GM18502 (cell line): ENCODE data around the gene FIGNL2.
"Not testable (repeated sequence)": the region's sequence is repeated elsewhere in the genome, so short reads cannot be mapped to it uniquely, and the experiment has no call there.

Experiments used
- ATAC-seq: cut with Tn5 transposase; IDR thresholded peaks from one replicate; pipeline ENCODE4 v1.9.1; 2021; ENCODE audit warnings: mild to moderate bottlenecking; ENCODE audit not compliant: unreplicated experiment, poor library complexity

Gene FIGNL2, protein sequence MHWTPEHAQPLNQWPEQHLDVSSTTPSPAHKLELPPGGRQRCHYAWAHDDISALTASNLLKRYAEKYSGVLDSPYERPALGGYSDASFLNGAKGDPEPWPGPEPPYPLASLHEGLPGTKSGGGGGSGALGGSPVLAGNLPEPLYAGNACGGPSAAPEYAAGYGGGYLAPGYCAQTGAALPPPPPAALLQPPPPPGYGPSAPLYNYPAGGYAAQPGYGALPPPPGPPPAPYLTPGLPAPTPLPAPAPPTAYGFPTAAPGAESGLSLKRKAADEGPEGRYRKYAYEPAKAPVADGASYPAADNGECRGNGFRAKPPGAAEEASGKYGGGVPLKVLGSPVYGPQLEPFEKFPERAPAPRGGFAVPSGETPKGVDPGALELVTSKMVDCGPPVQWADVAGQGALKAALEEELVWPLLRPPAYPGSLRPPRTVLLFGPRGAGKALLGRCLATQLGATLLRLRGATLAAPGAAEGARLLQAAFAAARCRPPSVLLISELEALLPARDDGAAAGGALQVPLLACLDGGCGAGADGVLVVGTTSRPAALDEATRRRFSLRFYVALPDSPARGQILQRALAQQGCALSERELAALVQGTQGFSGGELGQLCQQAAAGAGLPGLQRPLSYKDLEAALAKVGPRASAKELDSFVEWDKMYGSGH

DNA sequence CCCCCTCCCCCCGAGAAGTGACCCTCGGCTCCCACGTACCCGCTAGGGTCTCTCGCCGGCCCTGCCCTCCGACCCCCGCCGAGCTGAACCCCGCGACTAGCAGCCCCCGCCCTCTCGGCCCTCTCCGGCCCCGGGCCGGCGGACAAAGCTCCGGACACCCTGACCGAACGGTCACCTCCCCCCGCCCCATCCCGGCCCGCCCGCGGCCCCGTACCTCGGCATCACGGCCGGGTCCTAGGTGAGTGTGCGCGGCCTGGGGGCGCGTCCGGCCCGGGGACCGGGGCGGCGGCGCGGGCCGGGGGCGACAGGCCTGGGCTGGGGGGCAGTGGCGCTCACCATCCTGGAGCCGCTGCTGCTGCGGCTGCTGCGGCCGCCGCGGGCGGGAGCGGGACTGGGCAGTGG lies at the start of gene FIGNL2:
Gene FIGNL2, minus strand, starts transcription at position 393 of the 402 bp plus-strand sequence. CDS start 26,305 bp downstream, outside the sequence.
- no peak for ATAC-seq

DNA sequence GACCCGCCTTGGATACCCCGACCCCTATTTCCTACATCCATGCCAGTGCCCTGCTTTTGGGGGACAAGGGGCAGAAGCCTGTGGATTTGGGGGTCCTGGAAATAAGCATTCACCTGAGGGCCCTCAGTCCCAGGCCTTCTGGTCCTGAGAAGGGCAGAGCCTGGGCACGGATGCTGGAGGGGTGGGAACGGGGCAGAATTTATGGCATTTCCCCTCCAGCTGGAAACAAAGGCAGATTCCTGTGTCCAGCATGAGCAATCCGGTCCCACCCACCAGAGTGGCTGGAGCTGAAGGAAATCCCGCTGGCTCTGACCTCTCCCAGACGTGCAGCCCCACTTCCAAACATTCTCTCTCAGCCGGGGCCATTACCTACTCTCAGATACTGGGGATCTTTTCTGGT lies 48.7 kb upstream of the FIGNL2 start:
- no peak for ATAC-seq

DNA sequence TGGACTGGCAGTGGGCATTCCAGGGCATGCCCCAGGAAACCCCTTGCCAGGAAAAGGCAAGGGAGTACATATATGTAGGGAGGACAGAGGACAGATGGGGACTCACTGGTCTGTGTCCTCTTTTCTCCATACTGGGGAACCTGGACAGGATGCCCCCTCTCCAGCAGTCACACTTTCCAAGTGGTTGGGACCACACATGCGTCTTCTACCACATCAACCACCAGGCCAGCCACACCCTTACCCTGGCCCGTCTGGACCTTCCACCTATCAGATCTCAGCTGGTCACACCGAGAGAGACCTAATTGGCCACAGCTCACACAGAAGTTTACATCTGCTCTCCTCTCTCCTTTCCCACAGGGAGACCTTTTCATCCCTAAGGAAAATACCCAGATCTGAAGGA lies 47.7 kb upstream of the FIGNL2 start:
- no peak for ATAC-seq

DNA sequence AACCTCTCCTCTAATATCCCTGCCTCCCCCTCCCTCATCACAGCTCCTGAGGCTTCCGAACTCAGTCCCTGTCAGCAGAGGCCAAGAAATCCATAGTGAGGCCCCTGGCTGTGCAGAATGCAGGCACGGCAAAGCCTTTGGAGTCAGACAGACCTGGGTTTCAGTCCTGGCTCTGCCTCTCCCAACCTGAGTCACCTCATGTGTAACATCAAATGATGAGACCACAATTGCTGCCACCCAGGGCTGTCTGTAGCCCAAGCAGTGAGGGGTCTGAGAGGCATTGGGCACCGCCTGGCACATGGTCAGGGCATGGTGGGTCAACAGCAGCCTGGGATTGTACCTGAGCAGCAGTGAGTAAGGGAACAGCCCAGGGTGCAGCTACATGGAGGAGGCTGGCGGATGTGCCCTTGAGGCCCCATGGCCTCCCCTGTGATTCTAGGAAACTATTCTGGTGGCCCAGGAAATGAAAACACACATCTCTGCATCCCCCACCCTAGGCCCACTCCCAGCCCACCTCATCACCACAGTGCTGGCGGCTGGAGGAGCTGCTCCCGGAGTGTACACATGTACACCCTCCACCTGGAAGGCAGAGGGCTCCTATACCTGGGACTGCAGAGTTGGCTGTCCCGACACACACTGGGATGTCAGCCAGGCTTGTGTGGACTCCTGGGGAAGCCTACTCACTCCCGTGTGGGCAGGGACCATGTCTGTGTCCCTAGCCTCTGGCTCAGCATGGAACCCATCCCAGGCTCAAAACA lies 47.0 kb upstream of the FIGNL2 start:
- no peak for ATAC-seq

DNA sequence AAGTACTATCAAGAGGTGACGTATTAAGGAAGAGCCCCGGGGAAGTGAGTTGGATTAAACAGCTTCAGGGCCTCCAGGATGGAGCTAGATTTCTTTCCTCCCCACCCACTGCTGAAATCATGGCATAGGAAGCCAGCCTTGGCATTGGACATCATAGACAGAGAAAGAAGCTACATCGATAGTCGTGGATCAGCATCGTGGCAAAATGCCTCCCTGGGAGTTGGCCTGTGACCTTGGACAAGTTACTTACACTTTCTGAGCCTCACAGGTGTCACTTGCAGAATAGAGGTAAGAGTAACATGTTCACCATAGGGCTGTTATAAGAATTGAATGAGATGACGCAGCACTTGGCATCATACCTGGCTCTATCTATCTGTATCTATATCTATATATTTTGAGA lies 45.3 kb upstream of the FIGNL2 start:
- no peak for ATAC-seq

DNA sequence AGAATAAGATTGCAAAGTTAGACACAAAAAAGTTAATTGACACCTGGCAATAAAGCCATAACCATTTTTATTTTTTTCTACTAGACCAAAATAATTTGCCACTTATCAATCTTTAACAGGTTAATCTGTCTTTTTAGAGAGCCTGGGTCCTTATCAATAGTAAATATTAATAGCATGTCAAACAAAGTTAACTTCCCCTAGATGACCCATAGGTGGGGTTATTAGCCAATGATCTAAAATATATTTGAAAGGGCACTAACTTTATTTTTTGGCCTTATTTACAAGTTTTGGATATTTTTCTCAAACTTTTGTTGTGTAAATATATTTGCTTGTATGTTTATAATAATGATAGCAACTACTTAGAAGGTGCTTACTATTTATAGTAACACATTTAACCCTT lies 43.3 kb upstream of the FIGNL2 start:
- ATAC-seq = no peak

DNA sequence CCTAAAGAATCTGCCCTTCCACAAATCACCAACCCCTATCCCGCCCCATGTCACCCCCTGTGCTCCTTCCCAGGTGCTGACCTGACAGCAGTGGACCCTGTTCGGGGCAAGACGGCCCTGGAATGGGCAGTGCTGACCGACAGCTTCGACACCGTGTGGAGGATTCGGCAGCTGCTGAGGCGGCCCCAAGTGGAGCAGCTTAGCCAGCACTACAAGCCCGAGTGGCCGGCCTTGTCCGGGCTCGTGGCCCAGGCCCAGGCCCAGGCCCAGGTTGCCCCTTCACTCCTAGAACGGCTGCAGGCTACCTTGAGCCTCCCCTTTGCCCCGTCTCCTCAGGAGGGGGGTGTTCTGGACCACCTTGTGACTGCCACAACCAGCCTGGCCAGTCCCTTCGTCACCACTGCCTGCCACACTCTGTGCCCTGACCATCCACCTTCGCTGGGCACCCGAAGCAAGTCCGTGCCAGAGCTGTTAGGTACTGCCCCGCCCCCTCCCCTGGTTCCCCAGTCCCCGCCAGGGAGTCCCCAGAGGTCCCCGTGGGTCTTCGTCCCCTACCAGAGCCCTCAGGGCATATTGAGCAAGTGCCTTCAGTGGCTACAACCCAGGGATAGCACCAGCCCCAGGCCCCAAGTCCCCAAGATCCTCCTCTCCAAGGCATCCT lies 42.1 kb upstream of the FIGNL2 start:
- no peak for ATAC-seq

DNA sequence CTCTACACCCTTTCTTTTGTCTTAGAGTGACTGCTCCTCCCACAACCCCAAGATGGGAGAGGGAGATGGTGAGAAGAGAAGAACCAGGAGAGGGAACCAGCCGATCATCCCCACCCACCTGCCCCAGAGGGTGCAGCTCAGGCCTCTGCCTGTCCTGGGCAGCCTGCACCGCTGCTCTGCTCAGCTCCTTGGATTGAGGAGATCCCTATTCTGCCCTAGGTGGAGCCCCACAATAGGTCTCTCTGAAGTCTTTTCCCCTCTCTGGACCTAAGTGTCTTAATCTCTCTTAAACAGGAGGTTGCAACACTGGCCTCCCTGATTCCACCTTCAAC lies 41.6 kb upstream of the FIGNL2 start:
- no peak for ATAC-seq

DNA sequence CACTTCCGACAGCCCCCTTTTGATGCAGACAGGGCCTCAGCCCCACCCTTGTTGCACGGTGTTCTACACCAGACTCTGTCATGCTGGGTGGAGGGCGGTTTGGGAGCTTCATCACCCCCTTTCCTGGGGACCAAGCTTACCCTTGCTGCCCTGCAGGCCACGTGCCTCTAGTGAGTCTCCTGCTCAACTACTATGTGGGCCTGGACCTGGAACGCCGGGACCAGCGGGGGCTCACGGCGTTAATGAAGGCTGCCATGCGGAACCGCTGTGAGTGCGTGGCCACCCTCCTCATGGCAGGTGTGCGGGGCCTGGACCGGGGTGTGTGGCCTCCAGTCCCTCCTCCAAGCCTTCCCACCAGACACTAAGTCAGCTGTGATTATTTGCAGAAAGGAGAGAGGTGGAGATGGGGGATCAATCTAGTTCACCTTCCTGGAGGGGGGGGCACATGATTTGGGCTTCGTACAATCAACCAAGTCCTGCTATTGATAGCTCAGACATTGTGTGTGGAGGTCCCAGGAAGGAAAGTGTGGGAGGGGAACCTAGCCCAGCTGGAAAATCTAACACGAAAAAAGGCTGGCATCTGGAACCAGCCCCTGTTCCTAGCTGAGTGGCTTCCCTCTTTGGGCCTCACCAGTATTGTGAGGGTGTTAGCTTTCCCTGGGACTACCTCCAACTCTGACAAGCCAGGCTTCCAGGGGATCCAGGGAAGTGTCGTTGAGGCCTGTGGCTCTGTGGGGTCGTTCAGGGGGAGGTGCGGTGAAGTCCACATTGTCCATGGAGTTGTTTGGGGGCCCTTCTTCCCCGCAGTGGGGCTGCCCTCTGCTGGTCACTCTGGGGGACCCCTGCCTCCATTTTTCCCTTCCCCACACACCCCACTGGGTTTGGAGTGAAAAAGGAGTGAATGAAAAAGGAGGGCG lies 41.0 kb upstream of the FIGNL2 start:
- no peak for ATAC-seq

DNA sequence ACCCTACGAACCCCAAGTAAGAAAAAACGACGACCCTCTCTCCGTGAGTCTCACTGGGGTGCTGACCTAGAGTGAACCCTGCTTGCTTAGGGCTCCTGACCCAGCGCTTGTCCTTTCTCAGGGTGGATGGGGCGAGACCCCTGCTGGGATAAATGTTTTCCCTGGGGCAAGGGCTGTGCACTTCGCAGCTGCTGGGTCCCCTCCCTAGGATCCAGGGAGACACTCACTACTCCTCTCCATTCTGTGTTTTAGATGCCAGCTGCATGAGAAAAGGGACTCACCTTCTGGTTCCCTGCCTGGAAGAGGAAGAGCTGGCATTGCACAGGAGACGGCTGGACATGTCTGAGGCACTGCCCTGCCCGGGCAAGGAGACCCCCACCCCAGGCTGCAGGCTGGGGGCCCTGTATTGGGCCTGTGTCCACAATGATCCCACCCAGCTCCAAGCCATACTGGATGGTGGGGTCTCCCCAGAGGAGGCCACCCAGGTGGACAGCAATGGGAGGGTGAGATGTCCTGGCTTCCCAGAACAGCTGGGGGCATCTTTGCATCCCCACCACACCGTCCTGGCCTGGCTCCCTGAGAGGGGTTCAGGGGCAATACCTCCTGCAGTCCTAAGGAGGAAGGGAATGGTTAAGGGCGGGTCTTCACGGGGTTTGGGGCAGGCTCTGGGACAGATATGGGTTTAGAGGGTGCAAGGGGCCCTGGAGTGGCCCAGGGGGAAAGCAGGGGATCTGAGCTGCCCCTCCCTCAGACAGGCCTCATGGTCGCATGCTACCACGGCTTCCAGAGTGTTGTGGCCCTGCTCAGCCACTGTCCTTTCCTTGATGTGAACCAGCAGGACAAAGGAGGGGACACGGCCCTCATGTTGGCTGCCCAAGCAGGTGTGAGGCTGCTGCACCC lies 40.0 kb upstream of the FIGNL2 start:
- ATAC-seq = no peak

DNA sequence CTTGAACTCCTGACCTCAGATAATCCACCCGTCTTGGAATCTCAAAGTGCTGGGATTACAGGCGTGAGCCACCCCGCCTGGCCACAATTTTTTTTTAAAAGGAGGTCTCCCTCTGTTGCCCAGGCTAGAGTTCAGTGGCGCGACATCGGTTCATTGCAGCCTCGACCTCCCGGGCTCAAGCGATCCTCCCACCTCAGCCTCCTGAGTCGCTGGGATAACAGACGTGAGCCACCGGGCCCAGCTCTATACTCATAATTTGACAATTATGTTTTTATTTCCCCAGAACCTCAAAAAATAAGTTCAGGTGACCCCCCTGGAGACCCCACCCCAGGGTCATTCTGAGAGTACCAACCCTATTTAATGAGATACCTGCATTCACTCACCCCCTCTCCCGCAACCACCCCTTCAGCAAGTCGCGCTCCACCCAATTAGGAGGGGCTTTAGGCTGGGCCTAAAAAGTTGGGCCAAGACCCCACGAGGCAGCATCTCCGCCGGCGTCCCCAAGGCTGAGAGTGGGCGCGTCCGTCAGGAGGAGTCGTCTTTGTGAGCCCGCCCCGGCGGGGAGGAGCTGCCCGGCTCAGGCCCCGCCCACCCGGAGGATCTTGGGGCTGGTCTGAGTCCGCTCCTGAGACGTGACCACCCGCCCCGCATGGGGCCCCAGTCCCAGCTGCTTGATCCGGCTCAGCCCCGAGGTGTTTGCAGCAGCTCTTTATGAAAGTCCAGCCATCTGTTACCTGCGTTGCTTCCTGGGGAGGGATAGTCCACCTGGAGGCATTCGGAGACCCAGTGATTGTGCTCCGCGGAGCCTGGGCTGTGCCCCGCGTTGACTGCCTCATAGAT lies 39.2 kb upstream of the FIGNL2 start, which contains the start of gene ANKRD33:
Gene ANKRD33, plus strand, starts transcription at position 628 of the 840 bp plus-strand sequence. Its CDS starts 84 bp downstream, at position 712.
- ATAC-seq = no peak

DNA sequence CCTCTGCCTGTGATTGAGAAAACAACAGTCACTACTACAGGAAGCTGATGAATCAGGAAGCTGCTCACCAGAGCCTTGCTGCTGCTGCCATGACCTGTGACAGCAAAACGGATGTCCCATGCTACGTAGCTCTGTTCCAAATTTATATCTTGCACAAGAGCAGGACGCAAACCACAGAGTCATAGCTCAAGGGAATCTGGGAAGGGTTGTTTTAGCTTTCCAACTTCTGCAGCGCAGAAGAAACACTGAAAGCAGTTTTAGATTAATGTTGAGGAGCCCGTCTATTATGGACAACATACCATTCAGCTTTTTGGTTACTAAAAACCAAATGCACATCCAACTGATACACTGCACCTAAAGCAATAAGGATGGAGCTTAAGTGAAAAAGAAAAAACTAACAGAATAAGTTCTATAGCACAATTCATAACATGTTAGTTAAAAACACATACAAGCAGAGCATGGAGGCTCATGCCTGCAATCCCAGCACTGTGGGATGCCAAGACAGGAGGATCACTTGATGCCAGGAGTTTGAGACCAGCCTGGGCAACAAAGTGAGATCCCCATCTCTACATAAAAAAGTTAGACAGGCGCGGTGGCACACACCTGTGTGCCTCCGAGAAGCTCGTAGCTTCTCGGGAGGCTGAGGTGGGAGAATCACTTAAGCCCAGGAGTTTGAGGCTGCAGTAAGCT lies 37.6 kb upstream of the FIGNL2 start:
- ATAC-seq = peak; percentile 58

DNA sequence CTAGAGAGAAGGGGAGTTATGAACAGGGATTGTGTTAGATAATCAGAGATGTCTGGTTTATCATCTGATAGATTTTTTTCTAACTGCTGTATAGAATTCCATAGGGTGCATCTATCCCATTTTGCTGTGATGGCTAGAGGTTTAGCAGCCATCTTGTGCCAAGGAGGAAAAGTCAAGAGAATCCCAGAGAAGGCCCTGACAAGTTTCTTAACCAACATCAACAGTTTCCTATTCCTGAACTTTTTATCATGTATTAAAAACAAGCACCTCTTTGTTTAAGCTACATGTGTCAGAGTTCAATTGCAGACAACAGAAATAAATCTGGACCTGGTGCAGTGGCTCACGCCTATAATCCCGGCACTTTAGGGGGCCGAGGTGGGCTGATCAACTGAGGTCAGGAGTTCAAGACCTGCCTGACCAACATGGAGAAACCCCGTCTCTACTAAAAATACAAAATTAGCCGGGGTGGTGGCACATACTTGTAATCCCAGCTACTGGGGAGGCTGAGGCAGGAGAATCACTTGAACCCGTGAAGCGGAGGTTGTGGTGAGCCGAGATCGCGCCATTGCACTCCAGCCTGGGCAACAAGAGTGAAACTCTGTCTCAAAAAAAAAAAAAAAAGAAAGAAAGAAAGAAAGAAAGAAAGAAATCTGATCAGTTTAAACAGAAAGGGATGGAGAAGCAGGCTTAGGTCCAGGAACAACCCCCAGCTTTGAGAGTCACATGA lies 36.9 kb upstream of the FIGNL2 start:
- ATAC-seq = not testable (repeated sequence)

DNA sequence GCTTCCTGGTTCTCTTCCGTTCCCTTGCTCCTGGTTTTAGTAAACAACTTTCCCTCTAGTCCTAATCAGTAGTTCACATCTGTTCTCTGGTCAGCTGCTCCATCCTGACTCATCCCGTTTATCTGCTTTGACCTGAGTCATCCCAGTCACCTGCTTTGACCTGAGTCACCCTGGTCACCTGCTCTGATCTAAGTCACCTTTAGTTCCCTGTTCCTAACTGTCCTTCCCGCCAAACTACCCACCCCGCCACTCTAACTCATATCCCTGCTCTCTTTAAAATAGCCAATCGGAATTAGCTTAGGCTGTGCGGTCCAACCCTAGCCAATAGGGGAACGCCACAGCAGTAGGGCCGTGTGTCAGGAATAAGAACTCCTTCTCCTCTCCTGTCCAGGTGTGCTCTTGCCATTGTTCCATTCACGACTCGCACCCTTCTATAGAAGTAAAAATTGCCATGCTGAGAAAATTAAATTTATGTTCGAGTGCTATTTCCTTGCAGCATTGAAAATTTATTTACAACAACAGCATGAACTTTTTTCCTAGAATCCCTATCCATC lies 36.2 kb upstream of the FIGNL2 start:
- ATAC-seq = no peak

DNA sequence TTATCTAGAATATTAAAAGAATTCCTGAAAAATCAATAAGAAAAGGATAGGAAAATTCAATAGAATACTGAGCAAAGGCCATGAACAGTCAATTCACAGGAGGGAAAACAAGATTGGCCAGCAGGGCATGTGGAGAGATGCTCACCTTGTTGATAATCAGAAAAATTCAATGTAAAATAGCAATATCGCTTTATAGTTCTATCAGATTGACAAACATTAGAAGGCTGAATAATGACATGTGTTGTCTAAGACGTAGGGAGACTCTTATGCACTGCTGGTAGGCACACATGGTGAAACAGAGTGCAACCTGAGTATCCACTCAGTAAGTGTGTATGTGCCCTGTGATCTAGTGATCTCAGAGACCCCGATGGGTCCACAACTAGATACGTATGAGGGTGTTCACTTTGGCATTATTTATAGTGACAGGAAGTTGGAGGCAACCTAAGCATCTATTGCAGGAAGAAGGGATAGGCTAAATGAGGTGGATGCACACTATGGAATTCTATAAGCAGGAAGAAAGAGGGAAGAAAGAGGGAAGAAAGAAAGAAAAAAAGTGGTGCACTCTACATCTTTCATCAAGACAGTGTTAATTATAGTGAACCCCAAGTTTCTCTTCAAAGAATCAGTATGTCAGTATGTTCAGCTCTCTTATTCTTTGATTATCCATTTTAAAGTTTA lies 35.6 kb upstream of the FIGNL2 start:
- no peak for ATAC-seq

DNA sequence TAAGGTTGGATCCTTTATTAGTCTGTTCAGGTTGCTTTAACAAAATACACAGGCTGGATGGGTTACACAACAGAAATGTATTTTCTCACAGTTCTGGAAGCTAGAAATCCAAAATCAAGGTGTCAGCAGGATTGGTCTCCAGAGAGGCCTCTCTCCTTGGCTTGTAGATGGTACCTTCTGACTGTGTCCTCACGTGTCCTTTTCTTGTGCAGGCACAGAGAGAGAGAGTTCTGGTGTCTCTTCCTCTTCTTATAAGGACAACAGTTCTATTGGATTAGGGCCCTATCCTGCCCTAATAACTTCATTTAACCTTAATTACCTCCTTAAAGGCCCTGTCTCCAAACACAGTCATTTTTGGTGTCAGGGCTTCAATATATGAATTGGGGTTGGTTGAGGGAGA lies 34.8 kb upstream of the FIGNL2 start:
- no peak for ATAC-seq
